HEK293 (cell line): ENCODE data around the gene SCG3.

Source experiments
- CTCF ChIA-PET: fragments of 350-600 bp; formaldehyde crosslinking; extraction: SDS; loops from one replicate; lab custom pipeline; 2021; ENCODE audit warnings: antibody characterized with exemption; lab: Yijun Ruan, JAX
- POLR2A ChIA-PET: fragments of 300-600 bp; formaldehyde crosslinking; extraction: SDS; loops from one replicate; lab custom pipeline; 2020; ENCODE audit warnings: antibody characterized with exemption, inconsistent platforms; lab: Yijun Ruan, JAX
- H3K27ac ChIP-seq: fragments of 200-500 bp; sonication (Bioruptor generic); 2 replicates; pipeline ENCODE4 v1.5.1; 2014; ENCODE audit warnings: low read depth, low read length, control low read depth, inconsistent platforms; ENCODE audit errors: extremely low read depth
- H3K36me3 ChIP-seq, 2 experiments: fragments of 200-500 bp in 1 of 2; sonication (Bioruptor generic) in 1 of 2; 1 replicate in 1 of 2; 2 replicates in 1 of 2; pipeline ENCODE4 v1.5.1; 2014 to 2017; ENCODE audit warnings: inconsistent platforms in 2 of 2, low read length in 2 of 2; ENCODE audit not compliant: control insufficient read depth in 2 of 2, insufficient read depth in 1 of 2
- H3K4me1 ChIP-seq: fragments of 200-500 bp; sonication (Bioruptor generic); 2 replicates; pipeline ENCODE4 v1.5.1; 2014; ENCODE audit warnings: mild to moderate bottlenecking, low read length, inconsistent platforms; ENCODE audit not compliant: control insufficient read depth, insufficient read depth
- H3K4me3 ChIP-seq: 2 replicates; pipeline ENCODE4 v1.5.1; 2011; ENCODE audit warnings: low read depth, mild to moderate bottlenecking, control low read depth, low read length, moderate library complexity
- H3K9me3 ChIP-seq: fragments of 200-500 bp; sonication (Bioruptor generic); 2 replicates; pipeline ENCODE4 v1.5.1; 2014; ENCODE audit warnings: low read depth, low read length, inconsistent platforms; ENCODE audit not compliant: control insufficient read depth, insufficient read depth
- BCL11B ChIP-seq: fragments of 450-650 bp; formaldehyde crosslinking; IDR thresholded peaks from 2 replicates; pipeline ENCODE4 v1.5.1; 2016; ENCODE audit warnings: low read depth, missing biosample characterization, missing genetic modification characterization
- MZF1 ChIP-seq: fragments of 450-650 bp; formaldehyde crosslinking; IDR thresholded peaks from 2 replicates; pipeline ENCODE4 v1.5.1; 2017; ENCODE audit warnings: missing biosample characterization, missing genetic modification characterization, borderline replicate concordance
- ZBTB17 ChIP-seq: fragments of 450-650 bp; formaldehyde crosslinking; IDR thresholded peaks from 2 replicates; pipeline ENCODE4 v1.5.1; 2016; ENCODE audit warnings: missing biosample characterization, missing genetic modification characterization
- ZNF121 ChIP-seq: fragments of 450-650 bp; formaldehyde crosslinking; IDR thresholded peaks from 2 replicates; pipeline ENCODE4 v1.5.1; 2016; ENCODE audit warnings: missing biosample characterization, missing genetic modification characterization
- ZNF214 ChIP-seq: fragments of 450-650 bp; formaldehyde crosslinking; IDR thresholded peaks from 2 replicates; pipeline ENCODE4 v1.5.1; 2017; ENCODE audit warnings: missing biosample characterization, mild to moderate bottlenecking, missing genetic modification characterization, borderline replicate concordance
- ZNF600 ChIP-seq: fragments of 450-650 bp; formaldehyde crosslinking; IDR thresholded peaks from 2 replicates; pipeline ENCODE4 v1.5.1; 2016; ENCODE audit warnings: missing biosample characterization, missing genetic modification characterization
- TF ChIP-seq, protein P1 (sequence below): fragments of 450-650 bp; formaldehyde crosslinking; IDR thresholded peaks from 2 replicates; pipeline ENCODE4 v1.5.1; 2016; ENCODE audit warnings: missing biosample characterization, missing genetic modification characterization
- TF ChIP-seq, protein P2 (sequence below): fragments of 450-650 bp; formaldehyde crosslinking; IDR thresholded peaks from 2 replicates; pipeline ENCODE4 v1.5.1; 2016; ENCODE audit warnings: missing biosample characterization, missing genetic modification characterization
- TF ChIP-seq, protein P3 (sequence below): fragments of 450-650 bp; formaldehyde crosslinking; conservative IDR thresholded peaks from 2 replicates; pipeline ENCODE4 v1.5.1; 2016; ENCODE audit warnings: low read depth, missing biosample characterization, missing genetic modification characterization
- TF ChIP-seq, protein P4 (sequence below): fragments of 450-650 bp; formaldehyde crosslinking; IDR thresholded peaks from 2 replicates; pipeline ENCODE4 v1.5.1; 2016; ENCODE audit warnings: missing biosample characterization, missing genetic modification characterization

Gene SCG3

DNA sequence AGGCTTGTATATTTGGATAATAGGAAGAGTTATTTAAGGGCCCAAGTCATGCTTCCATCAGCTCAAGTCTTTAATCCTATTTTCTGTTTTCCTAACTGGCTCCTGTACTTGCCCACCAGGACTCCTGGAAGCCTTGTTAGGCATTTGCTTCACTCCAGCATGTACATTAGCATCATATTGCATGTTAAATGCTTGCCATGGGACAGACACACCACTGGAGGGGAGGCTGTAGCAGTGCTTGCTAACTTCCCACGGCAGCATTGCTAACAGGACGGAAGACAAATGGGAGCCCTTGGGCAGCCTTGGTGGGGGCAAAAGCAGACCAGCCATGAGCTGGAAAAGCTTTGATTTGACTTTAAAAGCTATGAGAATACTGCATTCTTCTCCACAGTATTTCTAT, 76.1 kb downstream of the SCG3 start (continued):
- TF ChIP-seq, protein P1, sequence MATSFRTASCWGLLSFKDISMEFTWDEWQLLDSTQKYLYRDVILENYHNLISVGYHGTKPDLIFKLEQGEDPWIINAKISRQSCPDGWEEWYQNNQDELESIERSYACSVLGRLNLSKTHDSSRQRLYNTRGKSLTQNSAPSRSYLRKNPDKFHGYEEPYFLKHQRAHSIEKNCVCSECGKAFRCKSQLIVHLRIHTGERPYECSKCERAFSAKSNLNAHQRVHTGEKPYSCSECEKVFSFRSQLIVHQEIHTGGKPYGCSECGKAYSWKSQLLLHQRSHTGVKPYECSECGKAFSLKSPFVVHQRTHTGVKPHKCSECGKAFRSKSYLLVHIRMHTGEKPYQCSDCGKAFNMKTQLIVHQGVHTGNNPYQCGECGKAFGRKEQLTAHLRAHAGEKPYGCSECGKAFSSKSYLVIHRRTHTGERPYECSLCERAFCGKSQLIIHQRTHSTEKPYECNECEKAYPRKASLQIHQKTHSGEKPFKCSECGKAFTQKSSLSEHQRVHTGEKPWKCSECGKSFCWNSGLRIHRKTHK (tag by site-specific recombination): no peak
- no peak for TF ChIP-seq ZNF121 (tag by site-specific recombination)
- no peak for TF ChIP-seq BCL11B

DNA sequence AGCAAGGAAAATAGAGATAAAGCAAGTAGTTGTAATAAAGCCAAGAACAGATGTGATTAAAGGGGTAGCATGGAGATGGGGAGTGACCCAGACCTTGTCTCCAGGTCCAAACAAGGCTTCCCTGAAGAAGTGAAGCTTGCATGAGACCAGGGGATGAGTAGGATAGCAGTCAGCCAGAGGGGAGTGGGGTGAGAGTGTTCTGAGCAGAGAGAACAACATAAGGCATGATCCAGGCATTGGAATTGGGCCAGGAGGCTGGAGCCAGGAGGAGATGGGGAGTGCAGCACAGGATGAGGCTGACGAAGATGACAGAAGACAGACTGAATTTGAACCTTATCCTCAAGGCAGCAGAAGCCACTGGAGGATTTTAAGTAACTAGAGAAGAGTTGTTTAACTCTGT, 77.3 kb downstream of the SCG3 start:
- ChIA-PET CTCF (interaction anchor here (1.7 to 2.7 kb wide), 2 partner anchors 18 to 20 kb away, joined by 3 to 21 read pairs; no protein-coding TSS in a partner anchor), POLR2A (no interaction called here)
- no peak overlapping the region for H3K4me3 ChIP-seq
- no peak overlapping the region for H3K27ac ChIP-seq
- no peaks in the 10 kb centered on the region for H3K4me1 ChIP-seq
- no peaks in the 10 kb centered on the region for H3K9me3 ChIP-seq
- H3K36me3 ChIP-seq: no peaks in the 10 kb centered on the region
- TF ChIP-seq MZF1 (tag by site-specific recombination) (peak; percentile 84; the same call in 1 of the 2 replicates), ZBTB17 (tag by site-specific recombination) (peak; percentile 79), ZNF600 (tag by site-specific recombination) (peak; percentile 72)
- TF ChIP-seq, protein P2, sequence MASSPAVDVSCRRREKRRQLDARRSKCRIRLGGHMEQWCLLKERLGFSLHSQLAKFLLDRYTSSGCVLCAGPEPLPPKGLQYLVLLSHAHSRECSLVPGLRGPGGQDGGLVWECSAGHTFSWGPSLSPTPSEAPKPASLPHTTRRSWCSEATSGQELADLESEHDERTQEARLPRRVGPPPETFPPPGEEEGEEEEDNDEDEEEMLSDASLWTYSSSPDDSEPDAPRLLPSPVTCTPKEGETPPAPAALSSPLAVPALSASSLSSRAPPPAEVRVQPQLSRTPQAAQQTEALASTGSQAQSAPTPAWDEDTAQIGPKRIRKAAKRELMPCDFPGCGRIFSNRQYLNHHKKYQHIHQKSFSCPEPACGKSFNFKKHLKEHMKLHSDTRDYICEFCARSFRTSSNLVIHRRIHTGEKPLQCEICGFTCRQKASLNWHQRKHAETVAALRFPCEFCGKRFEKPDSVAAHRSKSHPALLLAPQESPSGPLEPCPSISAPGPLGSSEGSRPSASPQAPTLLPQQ (tag by site-specific recombination): no peak
- TF ChIP-seq, protein P3, sequence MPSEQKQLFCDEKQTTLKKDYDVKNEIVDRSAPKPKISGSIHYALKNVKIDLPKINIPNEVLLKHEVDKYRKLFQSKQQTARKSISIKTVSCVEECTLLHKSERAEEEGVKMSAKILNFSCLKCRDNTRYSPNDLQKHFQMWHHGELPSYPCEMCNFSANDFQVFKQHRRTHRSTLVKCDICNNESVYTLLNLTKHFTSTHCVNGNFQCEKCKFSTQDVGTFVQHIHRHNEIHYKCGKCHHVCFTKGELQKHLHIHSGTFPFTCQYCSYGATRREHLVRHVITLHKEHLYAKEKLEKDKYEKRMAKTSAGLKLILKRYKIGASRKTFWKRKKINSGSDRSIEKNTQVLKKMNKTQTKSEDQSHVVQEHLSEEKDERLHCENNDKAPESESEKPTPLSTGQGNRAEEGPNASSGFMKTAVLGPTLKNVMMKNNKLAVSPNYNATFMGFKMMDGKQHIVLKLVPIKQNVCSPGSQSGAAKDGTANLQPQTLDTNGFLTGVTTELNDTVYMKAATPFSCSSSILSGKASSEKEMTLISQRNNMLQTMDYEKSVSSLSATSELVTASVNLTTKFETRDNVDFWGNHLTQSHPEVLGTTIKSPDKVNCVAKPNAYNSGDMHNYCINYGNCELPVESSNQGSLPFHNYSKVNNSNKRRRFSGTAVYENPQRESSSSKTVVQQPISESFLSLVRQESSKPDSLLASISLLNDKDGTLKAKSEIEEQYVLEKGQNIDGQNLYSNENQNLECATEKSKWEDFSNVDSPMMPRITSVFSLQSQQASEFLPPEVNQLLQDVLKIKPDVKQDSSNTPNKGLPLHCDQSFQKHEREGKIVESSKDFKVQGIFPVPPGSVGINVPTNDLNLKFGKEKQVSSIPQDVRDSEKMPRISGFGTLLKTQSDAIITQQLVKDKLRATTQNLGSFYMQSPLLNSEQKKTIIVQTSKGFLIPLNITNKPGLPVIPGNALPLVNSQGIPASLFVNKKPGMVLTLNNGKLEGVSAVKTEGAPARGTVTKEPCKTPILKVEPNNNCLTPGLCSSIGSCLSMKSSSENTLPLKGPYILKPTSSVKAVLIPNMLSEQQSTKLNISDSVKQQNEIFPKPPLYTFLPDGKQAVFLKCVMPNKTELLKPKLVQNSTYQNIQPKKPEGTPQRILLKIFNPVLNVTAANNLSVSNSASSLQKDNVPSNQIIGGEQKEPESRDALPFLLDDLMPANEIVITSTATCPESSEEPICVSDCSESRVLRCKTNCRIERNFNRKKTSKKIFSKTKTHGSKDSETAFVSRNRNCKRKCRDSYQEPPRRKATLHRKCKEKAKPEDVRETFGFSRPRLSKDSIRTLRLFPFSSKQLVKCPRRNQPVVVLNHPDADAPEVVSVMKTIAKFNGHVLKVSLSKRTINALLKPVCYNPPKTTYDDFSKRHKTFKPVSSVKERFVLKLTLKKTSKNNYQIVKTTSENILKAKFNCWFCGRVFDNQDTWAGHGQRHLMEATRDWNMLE (tag by site-specific recombination): no peak

DNA sequence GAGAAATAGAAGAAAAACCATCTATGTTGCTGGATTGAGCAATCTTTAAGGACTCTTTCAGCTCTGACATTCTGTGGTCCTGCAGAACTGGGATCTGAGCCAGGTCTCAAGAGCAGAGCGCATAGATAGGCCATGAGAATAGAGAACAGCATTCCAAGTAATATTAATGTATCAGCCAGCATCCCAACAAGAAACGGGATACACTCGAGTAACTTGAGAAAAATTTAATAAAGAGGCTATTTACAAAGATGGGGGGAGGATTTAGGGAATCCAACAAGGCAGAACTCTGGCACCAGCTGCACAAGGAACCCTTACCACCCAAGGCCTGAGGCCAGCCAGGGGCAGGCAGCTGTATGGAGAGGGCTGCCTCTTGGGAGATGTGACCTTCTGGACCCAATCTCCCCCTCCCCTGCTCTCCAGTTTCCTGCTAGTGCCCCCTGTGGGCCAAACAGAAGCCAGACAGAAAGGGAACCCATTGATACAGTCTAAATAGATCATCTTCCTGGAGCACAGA, 78.3 kb downstream of the SCG3 start:
- CTCF ChIA-PET: interaction anchor here (1.7 to 2.4 kb wide), 2 partner anchors 17 to 19 kb away, joined by 3 to 7 read pairs; no protein-coding TSS in a partner anchor
- Histone ChIP-seq H3K4me3 (no peak overlapping the region), H3K36me3 (no peaks in the 10 kb centered on the region), H3K9me3 (no peaks in the 10 kb centered on the region), H3K4me1 (no peaks in the 10 kb centered on the region), H3K27ac (no peak overlapping the region)
- POLR2A ChIA-PET: no interaction called here
- TF ChIP-seq, protein P4, sequence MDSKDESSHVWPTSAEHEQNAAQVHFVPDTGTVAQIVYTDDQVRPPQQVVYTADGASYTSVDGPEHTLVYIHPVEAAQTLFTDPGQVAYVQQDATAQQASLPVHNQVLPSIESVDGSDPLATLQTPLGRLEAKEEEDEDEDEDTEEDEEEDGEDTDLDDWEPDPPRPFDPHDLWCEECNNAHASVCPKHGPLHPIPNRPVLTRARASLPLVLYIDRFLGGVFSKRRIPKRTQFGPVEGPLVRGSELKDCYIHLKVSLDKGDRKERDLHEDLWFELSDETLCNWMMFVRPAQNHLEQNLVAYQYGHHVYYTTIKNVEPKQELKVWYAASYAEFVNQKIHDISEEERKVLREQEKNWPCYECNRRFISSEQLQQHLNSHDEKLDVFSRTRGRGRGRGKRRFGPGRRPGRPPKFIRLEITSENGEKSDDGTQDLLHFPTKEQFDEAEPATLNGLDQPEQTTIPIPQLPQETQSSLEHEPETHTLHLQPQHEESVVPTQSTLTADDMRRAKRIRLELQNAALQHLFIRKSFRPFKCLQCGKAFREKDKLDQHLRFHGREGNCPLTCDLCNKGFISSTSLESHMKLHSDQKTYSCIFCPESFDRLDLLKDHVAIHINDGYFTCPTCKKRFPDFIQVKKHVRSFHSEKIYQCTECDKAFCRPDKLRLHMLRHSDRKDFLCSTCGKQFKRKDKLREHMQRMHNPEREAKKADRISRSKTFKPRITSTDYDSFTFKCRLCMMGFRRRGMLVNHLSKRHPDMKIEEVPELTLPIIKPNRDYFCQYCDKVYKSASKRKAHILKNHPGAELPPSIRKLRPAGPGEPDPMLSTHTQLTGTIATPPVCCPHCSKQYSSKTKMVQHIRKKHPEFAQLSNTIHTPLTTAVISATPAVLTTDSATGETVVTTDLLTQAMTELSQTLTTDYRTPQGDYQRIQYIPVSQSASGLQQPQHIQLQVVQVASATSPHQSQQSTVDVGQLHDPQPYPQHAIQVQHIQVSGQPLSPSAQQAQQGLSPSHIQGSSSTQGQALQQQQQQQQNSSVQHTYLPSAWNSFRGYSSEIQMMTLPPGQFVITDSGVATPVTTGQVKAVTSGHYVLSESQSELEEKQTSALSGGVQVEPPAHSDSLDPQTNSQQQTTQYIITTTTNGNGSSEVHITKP: 0 out of 2 replicates have a peak, but pooled peaks have one; percentile 10
- no peak for TF ChIP-seq ZNF214 (tag by site-specific recombination)
